Naive B cell (primary cell): ENCODE data around the gene SYT7. TPM values are rescaled to one million over a fixed set of nuclear protein-coding genes. Genes with fewer than 3 reads are reported as not detected.

Experiments
- ATAC-seq, 2 donors: fragments of 150-1000 bp; cut with Tn5 transposase; 2 replicates each; pipeline ENCODE4 v1.10.0; 2021; ENCODE audit warnings: low read depth in 2 of 2, mild to moderate bottlenecking in 2 of 2, moderate library complexity in 2 of 2
- DNase-seq: peaks from one replicate; pipeline ENCODE4 v3.0.0; 2022
- H3K27ac Mint-ChIP-seq, 6 donors: one replicate each; pipeline ENCODE4 v1.8.0; 2020 to 2022; ENCODE audit warnings: mild to moderate bottlenecking in 6 of 6, mixed read lengths in 6 of 6, moderate library complexity in 5 of 6, inconsistent platforms in 2 of 6
- H3K27me3 Mint-ChIP-seq, 3 donors: one replicate each; pipeline ENCODE4 v1.8.0; 2021 to 2022; ENCODE audit warnings: mixed read lengths in 3 of 3, mild to moderate bottlenecking in 1 of 3
- H3K36me3 Mint-ChIP-seq, 2 donors: one replicate each; pipeline ENCODE4 v1.8.0; 2020 to 2022; ENCODE audit warnings: mixed read lengths in 2 of 2, inconsistent platforms in 1 of 2, mild to moderate bottlenecking in 1 of 2
- H3K4me1 Mint-ChIP-seq, 3 donors: one replicate each; pipeline ENCODE4 v1.8.0; 2020 to 2022; ENCODE audit warnings: mixed read lengths in 3 of 3, inconsistent platforms in 1 of 3, mild to moderate bottlenecking in 1 of 3, moderate library complexity in 1 of 3
- H3K4me3 Mint-ChIP-seq, 8 donors: one replicate each; pipeline ENCODE4 v1.8.0; 2020 to 2022; ENCODE audit warnings: mild to moderate bottlenecking in 8 of 8, mixed read lengths in 8 of 8, moderate library complexity in 8 of 8, inconsistent platforms in 2 of 8
- H3K9me3 Mint-ChIP-seq, 7 donors: one replicate each; pipeline ENCODE4 v1.8.0; 2020 to 2022; ENCODE audit warnings: mixed read lengths in 7 of 7, mild to moderate bottlenecking in 5 of 7, inconsistent platforms in 2 of 7, moderate library complexity in 1 of 7
- polyA plus RNA-seq, 6 donors: library from polyadenylated mRNA; unstranded; fragments of 300-500 nt; fragmentation: Illumina TruSeq; gene quantifications; one replicate each; pipeline ENCODE4 v1.2.3, GENCODE V29; 2021; ENCODE audit warnings: low read depth in 6 of 6

The SYT7 gene
- polyA plus RNA-seq, 6 donors from 2014 or later = not detected

- peaks cover 5 to 11% (median 8%) of the 10 kb centered on the region in 3 donors for H3K4me1 Mint-ChIP-seq
- ATAC-seq (peak; percentile 35 to 43), DNase-seq (no peak)
- H3K36me3 Mint-ChIP-seq = no peaks in the 10 kb centered on the region
- peak within 1 kb of the TSS; percentile 66 to 88 (median 81) for H3K4me3 Mint-ChIP-seq
- H3K27ac Mint-ChIP-seq = peak within 1 kb of the TSS in 2 of 6 donors; percentile 82 to 87
- H3K27me3 Mint-ChIP-seq = peaks cover 31 to 68% (median 58%) of the 10 kb centered on the region in 3 donors
- H3K9me3 Mint-ChIP-seq = no peaks in the 10 kb centered on the region
These were observed 72.7 kb downstream of the SYT7 start, which contains the start of gene LRRC10B for GRCh38 chr11:61507962-61508861. TSS of gene LRRC10B (plus strand) at chr11:61508749. CDS start at chr11:61508999, 250 bp downstream.

- Mint-ChIP-seq H3K4me3 (peak overlapping the region in 5 of 8 donors; percentile 41 to 81 (median 61)), H3K9me3 (no peaks in the 10 kb centered on the region), H3K27ac (no peak overlapping the region), H3K4me1 (peaks cover 5 to 11% (median 8%) of the 10 kb centered on the region in 3 donors), H3K36me3 (no peaks in the 10 kb centered on the region), H3K27me3 (peaks cover 33 to 59% (median 48%) of the 10 kb centered on the region in 3 donors)
- ATAC-seq (no peak), DNase-seq (no peak)
These were observed 73.7 kb downstream of the SYT7 start for GRCh38 chr11:61507012-61507768.

- Mint-ChIP-seq H3K4me1 (peaks cover 5 to 11% (median 8%) of the 10 kb centered on the region in 3 donors), H3K9me3 (no peaks in the 10 kb centered on the region), H3K4me3 (peak overlapping the region in 1 of 8 donors; percentile 70), H3K36me3 (no peaks in the 10 kb centered on the region), H3K27me3 (peaks cover 28 to 47% (median 37%) of the 10 kb centered on the region in 3 donors), H3K27ac (no peak overlapping the region)
- ATAC-seq = no peak
- DNase-seq = no peak
These were observed 75.2 kb downstream of the SYT7 start for GRCh38 chr11:61505640-61506155.

GRCh38 chr11:61505106-61505505 lies 75.8 kb downstream of the SYT7 start:
- H3K27ac Mint-ChIP-seq = no peak overlapping the region
- peaks cover 28 to 41% (median 34%) of the 10 kb centered on the region in 3 donors for H3K27me3 Mint-ChIP-seq

GRCh38 chr11:61503135-61503770 lies 77.6 kb downstream of the SYT7 start:
- ATAC-seq (no peak), DNase-seq (no peak)
- Mint-ChIP-seq H3K4me1 (peaks cover 5 to 8% (median 7%) of the 10 kb centered on the region in 3 donors), H3K4me3 (no peak overlapping the region), H3K27me3 (peaks cover 32 to 35% (median 33%) of the 10 kb centered on the region in 3 donors), H3K36me3 (no peaks in the 10 kb centered on the region), H3K27ac (no peak overlapping the region), H3K9me3 (no peaks in the 10 kb centered on the region)

More at GRCh38 chr11:61505106-61505505, 75.8 kb downstream of the SYT7 start:
- DNase-seq = no peak
- no peaks in the 10 kb centered on the region for H3K9me3 Mint-ChIP-seq
- no peak for ATAC-seq
- H3K4me3 Mint-ChIP-seq = peak overlapping the region in 1 of 8 donors; percentile 63
- H3K36me3 Mint-ChIP-seq = no peaks in the 10 kb centered on the region
- peaks cover 5 to 11% (median 8%) of the 10 kb centered on the region in 3 donors for H3K4me1 Mint-ChIP-seq

- H3K27ac Mint-ChIP-seq = no peak overlapping the region
These were observed 78.4 kb downstream of the SYT7 start for GRCh38 chr11:61502522-61502921.

GRCh38 chr11:61499816-61500491 lies 80.9 kb downstream of the SYT7 start:
- peaks cover 5 to 13% (median 7%) of the 10 kb centered on the region in 3 donors for H3K27me3 Mint-ChIP-seq
- no peaks in the 10 kb centered on the region for H3K9me3 Mint-ChIP-seq
- no peak overlapping the region for H3K4me3 Mint-ChIP-seq
- H3K36me3 Mint-ChIP-seq = no peaks in the 10 kb centered on the region
- no peak for ATAC-seq
- no peaks in the 10 kb centered on the region for H3K4me1 Mint-ChIP-seq
- no peak for DNase-seq
- no peak overlapping the region for H3K27ac Mint-ChIP-seq

More at GRCh38 chr11:61502522-61502921, 78.4 kb downstream of the SYT7 start:
- DNase-seq = no peak
- peaks cover 0 to under 1% (median 0%) of the 10 kb centered on the region in 3 donors for H3K4me1 Mint-ChIP-seq
- H3K36me3 Mint-ChIP-seq = no peaks in the 10 kb centered on the region
- no peak for ATAC-seq
- H3K9me3 Mint-ChIP-seq = no peaks in the 10 kb centered on the region
- no peak overlapping the region for H3K4me3 Mint-ChIP-seq
- H3K27me3 Mint-ChIP-seq = peaks cover 26 to 28% (median 27%) of the 10 kb centered on the region in 3 donors

- H3K36me3 Mint-ChIP-seq = no peaks in the 10 kb centered on the region
- ATAC-seq (no peak), DNase-seq (no peak)
- peaks cover 0 to 9% (median 0%) of the 10 kb centered on the region in 3 donors for H3K27me3 Mint-ChIP-seq
- no peak overlapping the region for H3K27ac Mint-ChIP-seq
- no peaks in the 10 kb centered on the region for H3K9me3 Mint-ChIP-seq
- H3K4me3 Mint-ChIP-seq = no peak overlapping the region
- H3K4me1 Mint-ChIP-seq = no peaks in the 10 kb centered on the region
These were observed 82.0 kb downstream of the SYT7 start for GRCh38 chr11:61498767-61499341.

- DNase-seq (no peak), ATAC-seq (no peak)
- Mint-ChIP-seq H3K27me3 (peaks cover 0 to 9% (median 0%) of the 10 kb centered on the region in 3 donors), H3K4me1 (no peaks in the 10 kb centered on the region), H3K36me3 (no peaks in the 10 kb centered on the region), H3K4me3 (no peak overlapping the region), H3K27ac (no peak overlapping the region), H3K9me3 (no peaks in the 10 kb centered on the region)
These were observed 83.0 kb downstream of the SYT7 start for GRCh38 chr11:61497876-61498275.

- Mint-ChIP-seq H3K27ac (no peak overlapping the region), H3K27me3 (peaks cover 0 to 9% (median 0%) of the 10 kb centered on the region in 3 donors), H3K9me3 (no peaks in the 10 kb centered on the region), H3K36me3 (no peaks in the 10 kb centered on the region), H3K4me1 (no peaks in the 10 kb centered on the region), H3K4me3 (no peak overlapping the region)
- no peak for DNase-seq
- ATAC-seq = no peak
These were observed 83.4 kb downstream of the SYT7 start for GRCh38 chr11:61497473-61497872.

GRCh38 chr11:61496602-61497400 lies 84.1 kb downstream of the SYT7 start:
- DNase-seq (no peak), ATAC-seq (no peak)
- H3K4me3 Mint-ChIP-seq = no peak overlapping the region
- no peak overlapping the region for H3K27ac Mint-ChIP-seq
- peaks cover 0 to 4% of the 10 kb centered on the region in 2 donors for H3K36me3 Mint-ChIP-seq
- peaks cover 0 to 5% (median 4%) of the 10 kb centered on the region in 3 donors for H3K27me3 Mint-ChIP-seq
- H3K9me3 Mint-ChIP-seq = no peaks in the 10 kb centered on the region
- no peaks in the 10 kb centered on the region for H3K4me1 Mint-ChIP-seq
